Astrocyte (in vitro differentiated cells and primary cell): ENCODE results near the gene ATXN7L3.

ENCODE experiments used
- CTCF ChIP-seq: IDR thresholded peaks from 2 replicates; pipeline ENCODE4 v1.5.1; 2011; ENCODE audit warnings: low read depth, mild to moderate bottlenecking, inconsistent platforms, low read length, moderate library complexity; ENCODE audit not compliant: insufficient read depth
- EZH2 ChIP-seq: IDR thresholded peaks from 2 replicates; pipeline ENCODE4 v1.6.1; 2012; ENCODE audit warnings: mild to moderate bottlenecking, low read length, inconsistent platforms; ENCODE audit not compliant: insufficient read depth

- TF ChIP-seq CTCF: no peak
- TF ChIP-seq EZH2: no peak
Measured at GRCh38 chr17:44155488-44155887, 44.2 kb downstream of the ATXN7L3 start.
